Esophagus muscularis mucosa (tissue), 4 donors: ENCODE measurements around the gene GPR173. TPM values are rescaled to one million over a fixed set of nuclear protein-coding genes. Genes with fewer than 3 reads are reported as not detected.

Source experiments
- DNase-seq: peaks from one replicate; pipeline ENCODE4 v3.0.0-alpha.2; 2017; ENCODE audit errors: extremely low spot score
- H3K27ac ChIP-seq, 4 donors: fragments of 200-600 bp; sonication (generic); replicated peaks in 1 of 4; 1 replicate in 3 of 4; 2 replicates in 1 of 4; pipeline ENCODE4 v1.5.1; 2016 to 2019; ENCODE audit warnings: mild to moderate bottlenecking in 1 of 4
- H3K27me3 ChIP-seq, 4 donors: fragments of 200-600 bp; sonication (generic); one replicate each; pipeline versions ENCODE4 v1.5.1 to v1.6.0; 2016 to 2019
- H3K36me3 ChIP-seq, 4 donors: fragments of 200-600 bp; sonication (generic); one replicate each; pipeline ENCODE4 v1.5.1; 2016 to 2019
- H3K4me1 ChIP-seq, 4 donors: fragments of 200-600 bp; sonication (generic); one replicate each; pipeline ENCODE4 v1.5.1; 2016 to 2019
- H3K4me3 ChIP-seq, 4 donors: fragments of 200-600 bp; sonication (generic); 1 replicate in 2 of 4; 2 replicates in 2 of 4; pipeline ENCODE4 v1.5.1; 2016 to 2019; ENCODE audit warnings: mild to moderate bottlenecking in 4 of 4, moderate library complexity in 1 of 4
- H3K9me3 ChIP-seq, 4 donors: fragments of 200-600 bp; sonication (generic); 1 replicate in 3 of 4; 2 replicates in 1 of 4; pipeline ENCODE4 v1.5.1; 2016 to 2019
- CTCF ChIP-seq, 3 experiments: fragments of 200-600 bp in 2 of 3; fragments of 450-650 bp in 1 of 3; sonication (generic) in 2 of 3; IDR thresholded peaks; one replicate each; pipeline ENCODE4 v1.5.1; 2017 to 2019; ENCODE audit warnings: antibody characterized with exemption in 3 of 3, mild to moderate bottlenecking in 2 of 3, moderate library complexity in 1 of 3
- EP300 ChIP-seq: sonication (generic); formaldehyde crosslinking; IDR thresholded peaks from one replicate; pipeline ENCODE4 v1.6.1; 2017; ENCODE audit warnings: antibody characterized with exemption
- POLR2A ChIP-seq: fragments of 450-650 bp; IDR thresholded peaks from one replicate; pipeline ENCODE4 v1.6.1; 2017; ENCODE audit warnings: antibody characterized with exemption, moderate library complexity, mild to moderate bottlenecking, low read depth
- POLR2AphosphoS5 ChIP-seq, 2 donors: sonication (generic); formaldehyde crosslinking; IDR thresholded peaks; one replicate each; pipeline ENCODE4 v1.6.1; 2017; ENCODE audit warnings: antibody characterized with exemption in 2 of 2
- WGBS: methylation state at CpG from one replicate; pipeline ENCODE4 v1.1.5; 2018; 5-methylcytosine and 5-hydroxymethylcytosine counted together
- intact Hi-C: fragments of 100-400 bp; cut with DNase I; formaldehyde crosslinking; loops from one replicate; pipeline ENCODE4 v1.15.1; 2023
- total RNA-seq, 4 donors: library from RNA; depleted of rRNA; stranded (reverse); fragments of >200 nt; gene quantifications; one replicate each; pipeline versions ENCODE4 v1.1.0 to v1.2.1, GENCODE V29; 2016

The GPR173 gene
- total RNA-seq, 4 donors from 2014 or later, result 0.83 to 2.8 (median 0.90) TPM

DNA sequence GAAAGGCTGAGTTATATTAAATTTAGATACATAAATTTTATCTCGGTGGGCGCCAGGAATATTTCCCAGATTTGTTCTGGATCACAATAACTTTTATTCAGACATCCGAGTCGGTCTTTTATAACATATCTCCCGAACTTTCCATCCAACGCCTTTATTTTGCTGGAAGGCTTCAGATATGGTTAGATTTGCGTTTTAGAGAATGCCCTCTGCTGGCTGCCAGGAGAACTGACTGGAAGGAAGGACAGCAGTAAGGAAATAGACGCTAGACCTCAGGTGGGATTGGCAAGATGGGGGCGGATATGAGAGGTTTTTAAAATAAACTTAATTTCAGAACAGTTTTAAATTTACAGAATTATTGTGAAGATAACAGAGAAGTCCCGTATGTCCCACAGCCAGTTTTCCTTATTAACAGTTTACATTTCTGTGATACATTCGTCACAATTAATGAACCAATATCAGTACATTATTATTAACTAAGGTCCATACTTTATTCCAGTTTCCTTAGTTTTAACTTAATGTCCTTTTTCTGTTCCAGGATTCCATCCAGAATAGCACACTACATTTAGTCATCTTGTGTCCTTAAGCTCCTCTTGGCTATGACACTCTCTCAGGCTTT lies 40.7 kb downstream of the GPR173 start:
- Histone ChIP-seq H3K4me1 (peaks cover 7 to 61% (median 33%) of the 10 kb centered on the region in 4 donors), H3K9me3 (no peaks in the 10 kb centered on the region), H3K27ac (peak overlapping the region; percentile 84 to 97 (median 94)), H3K4me3 (peak overlapping the region; percentile 44 to 84 (median 62)), H3K27me3 (no peaks in the 10 kb centered on the region), H3K36me3 (peaks cover 6 to 20% (median 18%) of the 10 kb centered on the region in 4 donors)
- DNase-seq, result no peak
- no peak for TF ChIP-seq EP300
- TF ChIP-seq CTCF (IDR thresholded peaks at IDR 0.05), result peak; percentile 76 to 87 (median 80)
- no peak for TF ChIP-seq POLR2A
- peak in 1 of 2 donors; percentile 33 for TF ChIP-seq POLR2AphosphoS5 (IDR thresholded peaks at IDR 0.05)
- WGBS, result 18% methylated on average over 11 of the region's 11 CpGs
- intact Hi-C loops, result loop anchor here (1.0 kb wide), 1 partner anchor 18 kb away; no protein-coding TSS in a partner anchor

DNA sequence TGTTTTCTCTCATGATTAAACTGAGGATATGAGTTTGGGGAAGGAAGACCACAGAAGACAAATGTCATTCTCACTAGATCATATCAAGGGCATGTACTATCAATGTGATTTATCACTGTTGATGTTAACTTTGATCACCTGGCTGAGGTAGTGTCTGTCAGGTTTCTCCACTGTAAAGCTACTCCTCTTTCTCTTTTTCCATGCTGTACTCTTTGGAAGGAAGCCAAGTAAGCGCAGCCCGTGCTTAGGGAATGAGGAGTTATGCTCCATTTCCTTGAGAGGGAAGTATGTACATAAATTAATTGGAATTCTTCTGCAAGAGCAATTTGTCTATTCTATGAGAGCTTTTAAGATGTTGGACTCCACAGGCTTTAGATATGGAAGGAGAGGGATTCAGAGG lies 41.3 kb downstream of the GPR173 start:
- WGBS, result 53% methylated on average over 2 of the region's 2 CpGs
- H3K9me3 ChIP-seq, result no peaks in the 10 kb centered on the region
- peak overlapping the region in 1 of 4 donors; percentile 84 for H3K27ac ChIP-seq

DNA sequence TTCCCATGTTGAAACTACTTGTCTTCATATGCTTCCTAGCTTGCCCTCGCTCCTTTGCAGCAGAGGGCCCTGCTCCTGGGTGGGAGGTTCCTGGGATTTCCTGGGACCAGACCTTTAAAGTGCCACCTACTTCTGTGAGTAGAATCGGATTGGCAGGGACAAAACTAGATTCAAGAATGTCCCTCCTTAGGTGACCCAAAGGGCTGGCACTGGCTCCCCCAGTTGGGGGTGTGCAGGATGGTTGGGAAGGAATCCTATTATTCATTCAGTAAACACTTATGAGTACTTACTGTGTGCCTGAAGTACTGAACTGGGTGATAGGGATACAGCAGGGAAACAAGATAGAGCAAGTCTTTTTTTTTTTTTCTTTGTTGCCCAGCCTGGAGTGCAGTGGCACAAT lies 42.8 kb downstream of the GPR173 start:
- H3K27ac ChIP-seq, result no peak overlapping the region
- H3K9me3 ChIP-seq, result no peaks in the 10 kb centered on the region
- no peaks in the 10 kb centered on the region for H3K27me3 ChIP-seq
- WGBS, result 75% methylated on average over 1 of the region's 2 CpGs
- no peak overlapping the region for H3K4me3 ChIP-seq
- peaks cover 10 to 52% (median 32%) of the 10 kb centered on the region in 4 donors for H3K4me1 ChIP-seq
- no peaks in the 10 kb centered on the region for H3K36me3 ChIP-seq
- intact Hi-C loops, result no loop called here
- DNase-seq, result no peak
- TF ChIP-seq POLR2A (no peak), CTCF (IDR thresholded peaks at IDR 0.05) (no peak), POLR2AphosphoS5 (IDR thresholded peaks at IDR 0.05) (no peak), EP300 (no peak)

More for the DNA sequence above, 41.3 kb downstream of the GPR173 start:
- intact Hi-C loops, result loop anchor here (1.0 kb wide), 1 partner anchor 19 kb away; no protein-coding TSS in a partner anchor
- TF ChIP-seq POLR2AphosphoS5 (IDR thresholded peaks at IDR 0.05) (no peak), EP300 (no peak), POLR2A (no peak), CTCF (IDR thresholded peaks at IDR 0.05) (no peak)
- DNase-seq, result no peak
- Histone ChIP-seq H3K4me1 (peaks cover 11 to 59% (median 35%) of the 10 kb centered on the region in 4 donors), H3K4me3 (no peak overlapping the region), H3K36me3 (peaks cover 4 to 14% (median 12%) of the 10 kb centered on the region in 4 donors), H3K27me3 (no peaks in the 10 kb centered on the region)

GRCh38 chrX:53093177-53093655 lies 44.6 kb downstream of the GPR173 start:
- Histone ChIP-seq H3K9me3 (no peaks in the 10 kb centered on the region), H3K27ac (peak overlapping the region; percentile 89 to 94 (median 92)), H3K27me3 (no peaks in the 10 kb centered on the region), H3K36me3 (no peaks in the 10 kb centered on the region), H3K4me3 (peak overlapping the region; percentile 65 to 70 (median 67)), H3K4me1 (peaks cover 5 to 33% (median 14%) of the 10 kb centered on the region in 4 donors)
- intact Hi-C loops, result no loop called here
- 25% methylated on average over 16 of the region's 16 CpGs for WGBS
- peak in 1 of 2 donors; percentile 47 for TF ChIP-seq POLR2AphosphoS5 (IDR thresholded peaks at IDR 0.05)
- no peak for TF ChIP-seq POLR2A
- peak; percentile 59 to 65 (median 63) for TF ChIP-seq CTCF (IDR thresholded peaks at IDR 0.05)
- DNase-seq, result peak; percentile 93
